GM21619 (cell line): ENCODE results near the gene HDAC4.

Source experiments
- ATAC-seq: cut with Tn5 transposase; IDR thresholded peaks from one replicate; pipeline ENCODE4 v1.9.1; 2021; ENCODE audit not compliant: unreplicated experiment

HDAC4 gene

GRCh38 chr2:239226677-239227581 lies 173.9 kb downstream of the HDAC4 start:
- no peak for ATAC-seq

GRCh38 chr2:239225871-239226561 lies 174.8 kb downstream of the HDAC4 start:
- ATAC-seq: no peak

DNA sequence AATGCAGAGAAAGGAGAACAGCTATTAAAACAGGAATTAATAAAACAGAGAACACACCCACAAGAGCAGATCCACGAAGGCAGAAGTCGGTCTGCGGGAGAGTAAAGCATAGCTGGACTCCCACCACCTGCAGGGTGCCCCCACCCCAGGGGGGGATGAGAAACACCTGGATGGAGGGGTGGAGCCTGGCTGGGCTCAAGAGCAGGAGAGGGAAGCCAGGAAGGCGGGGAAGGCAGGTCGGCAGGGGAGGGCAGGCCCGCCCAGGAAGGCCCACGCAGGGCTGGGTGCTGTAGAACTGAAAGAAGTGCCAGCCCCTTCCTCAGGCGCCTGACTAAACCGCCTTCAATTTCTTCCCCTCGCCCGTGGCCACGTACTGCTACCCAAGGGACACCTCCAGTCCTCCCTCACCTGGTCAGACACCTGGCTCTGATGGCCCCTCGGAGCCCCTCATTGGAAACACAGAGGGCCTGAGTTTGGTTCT lies 175.4 kb downstream of the HDAC4 start:
- no peak for ATAC-seq

- no peak for ATAC-seq
Observed at GRCh38 chr2:239224955-239225354, 175.9 kb downstream of the HDAC4 start.

DNA sequence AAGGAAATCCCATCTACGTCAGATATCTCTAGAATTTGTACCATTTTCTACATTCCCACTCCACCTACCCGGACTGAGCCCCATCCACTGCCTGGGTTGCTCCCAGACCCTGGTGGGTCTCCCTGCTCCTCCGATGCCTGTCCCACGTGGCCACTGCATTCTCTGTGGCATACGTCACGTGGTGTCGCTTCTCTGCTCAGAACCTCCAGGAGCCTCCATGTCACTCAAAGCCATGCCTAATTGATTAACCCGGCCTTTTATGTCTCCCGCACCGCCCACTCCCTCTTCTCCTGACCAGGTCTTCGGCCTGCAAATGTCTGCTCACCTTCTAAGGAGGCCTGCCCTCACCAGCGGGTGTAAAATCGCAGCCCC lies 176.6 kb downstream of the HDAC4 start:
- no peak for ATAC-seq

DNA sequence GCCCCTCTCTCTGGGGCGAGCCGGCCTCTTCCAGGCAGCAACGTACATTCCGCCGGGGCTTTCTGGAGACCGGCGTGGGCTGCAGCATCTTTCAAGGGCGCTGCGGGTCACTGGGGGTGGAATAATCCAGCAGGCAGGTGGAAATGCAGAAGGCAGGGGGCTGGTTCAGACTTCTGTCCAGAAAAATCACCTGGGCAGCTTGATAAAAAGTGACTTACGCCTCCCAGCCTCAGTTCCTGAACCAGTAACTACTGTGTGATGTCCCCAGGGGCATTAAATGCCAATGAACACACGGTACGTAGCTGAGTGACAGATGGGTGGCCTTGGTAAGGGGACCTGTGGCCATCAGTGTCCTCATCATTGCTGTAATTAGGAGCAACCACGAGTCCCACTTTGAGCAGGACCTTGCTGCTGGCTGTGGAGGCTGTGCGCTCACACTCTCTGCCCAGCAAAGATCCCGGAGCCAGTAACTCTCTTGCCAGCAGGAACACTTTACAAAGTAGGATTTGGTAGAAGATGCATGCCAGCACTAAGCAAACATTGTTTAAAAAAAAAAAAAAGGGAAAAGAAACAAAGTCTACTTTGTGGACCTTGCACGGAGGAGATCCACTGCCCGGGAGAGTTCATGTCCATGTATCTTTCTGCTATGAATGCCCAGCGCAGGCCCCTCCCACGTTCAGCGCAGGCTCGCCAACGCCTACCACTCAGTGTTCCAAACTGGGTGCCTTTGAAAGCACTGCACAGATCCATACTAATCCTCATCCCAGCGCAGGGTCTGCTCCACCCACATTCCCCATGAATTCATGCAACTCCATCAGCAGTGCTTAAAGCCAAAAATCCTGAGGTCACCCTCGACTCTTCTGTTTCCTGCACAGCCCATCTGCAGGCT lies 177.3 kb downstream of the HDAC4 start:
- no peak for ATAC-seq

GRCh38 chr2:239222706-239223309 lies 178.0 kb downstream of the HDAC4 start:
- no peak for ATAC-seq

DNA sequence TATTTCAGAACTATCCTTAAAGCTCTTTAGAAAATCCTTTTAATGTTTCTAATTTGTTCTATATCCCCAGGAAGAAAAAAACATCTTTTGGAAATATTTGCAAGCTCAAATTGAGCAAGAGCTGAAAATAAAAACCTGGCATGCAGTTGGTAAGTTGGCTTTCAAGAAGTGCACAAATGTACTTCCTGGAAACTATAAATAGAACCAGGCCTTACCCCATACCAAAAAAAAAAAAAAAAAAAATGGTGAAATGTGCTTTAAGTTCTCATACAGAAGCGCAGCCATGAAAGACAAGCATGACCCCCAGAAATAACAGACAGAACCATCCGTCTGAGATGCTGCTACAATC lies 178.5 kb downstream of the HDAC4 start:
- no peak for ATAC-seq

GRCh38 chr2:239220981-239221396 lies 179.8 kb downstream of the HDAC4 start:
- no peak for ATAC-seq

- ATAC-seq: no peak
Observed at GRCh38 chr2:239220341-239220740, 180.5 kb downstream of the HDAC4 start.

DNA sequence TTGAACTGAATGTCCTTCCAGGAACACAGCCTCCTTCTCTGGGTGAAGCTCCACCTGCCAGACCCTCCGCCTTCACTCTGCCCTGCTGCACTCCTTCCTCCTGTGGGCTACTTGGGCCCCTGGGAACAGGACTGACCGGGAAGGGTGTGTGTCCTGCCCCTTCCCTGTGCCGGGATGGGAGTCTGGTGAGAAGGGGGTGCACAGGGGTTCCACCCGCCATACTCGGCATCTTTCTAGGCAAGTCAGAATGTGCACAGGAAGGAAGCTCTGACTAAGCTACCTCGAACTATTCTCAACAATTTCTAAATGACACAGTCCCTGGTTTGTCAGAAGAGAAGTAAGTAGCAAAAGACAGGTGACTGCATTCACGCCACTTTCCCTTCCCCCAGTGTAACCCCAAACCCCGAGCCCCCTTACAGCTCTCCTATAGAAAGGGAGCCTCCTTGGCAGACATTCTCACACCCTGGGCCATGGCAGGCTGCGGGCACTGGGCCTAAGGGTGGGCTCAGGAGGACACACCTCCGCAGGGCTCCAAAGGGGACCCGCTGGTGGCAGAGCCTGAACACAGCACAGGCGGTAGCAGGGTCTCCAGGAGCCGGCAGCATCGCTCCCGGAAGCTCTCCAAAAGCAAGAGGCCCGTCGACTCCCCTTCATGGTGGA lies 184.1 kb downstream of the HDAC4 start:
- no peak for ATAC-seq

GRCh38 chr2:239215988-239216613 lies 184.7 kb downstream of the HDAC4 start:
- ATAC-seq: no peak

DNA sequence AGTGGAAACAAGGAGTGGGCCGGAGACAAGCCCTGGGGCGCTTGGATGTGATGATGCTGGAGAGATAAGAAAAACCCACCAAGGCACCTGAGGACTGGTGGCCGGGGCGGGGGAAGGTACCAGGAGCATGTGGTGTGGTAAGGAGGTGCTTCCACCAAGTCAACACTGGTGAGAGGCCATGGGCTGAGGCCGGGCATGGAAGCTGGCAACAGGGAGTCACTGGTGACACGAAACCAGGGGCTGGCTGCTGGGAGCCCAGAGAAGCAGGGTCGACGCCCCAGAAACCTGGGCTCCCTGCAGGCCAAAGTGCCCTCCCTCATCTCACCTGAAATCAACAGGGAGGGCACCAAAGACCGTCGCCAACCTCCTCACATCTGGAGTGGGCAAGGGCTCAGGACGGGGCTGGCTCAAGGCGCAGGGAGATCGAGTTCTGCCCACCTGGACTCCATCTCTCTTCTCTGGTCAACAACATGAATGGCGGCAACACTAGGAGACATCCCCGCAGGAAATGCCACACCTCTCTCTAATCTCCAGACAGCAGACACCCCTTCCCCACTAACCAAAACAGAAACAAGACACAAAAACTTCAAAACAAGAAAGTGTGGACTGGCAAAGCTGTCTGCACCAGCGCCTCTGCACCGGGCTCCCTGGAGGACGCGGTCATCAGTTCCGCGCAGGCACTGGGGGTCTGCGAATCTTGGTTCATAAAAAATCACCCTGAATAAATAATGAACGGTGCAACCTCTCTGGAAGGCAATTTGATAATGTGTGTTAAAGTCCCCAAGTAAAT lies 185.5 kb downstream of the HDAC4 start:
- no peak for ATAC-seq

- ATAC-seq: no peak
Observed at GRCh38 chr2:239214725-239215124, 186.1 kb downstream of the HDAC4 start.

GRCh38 chr2:239213643-239214101 lies 187.1 kb downstream of the HDAC4 start:
- ATAC-seq: no peak

DNA sequence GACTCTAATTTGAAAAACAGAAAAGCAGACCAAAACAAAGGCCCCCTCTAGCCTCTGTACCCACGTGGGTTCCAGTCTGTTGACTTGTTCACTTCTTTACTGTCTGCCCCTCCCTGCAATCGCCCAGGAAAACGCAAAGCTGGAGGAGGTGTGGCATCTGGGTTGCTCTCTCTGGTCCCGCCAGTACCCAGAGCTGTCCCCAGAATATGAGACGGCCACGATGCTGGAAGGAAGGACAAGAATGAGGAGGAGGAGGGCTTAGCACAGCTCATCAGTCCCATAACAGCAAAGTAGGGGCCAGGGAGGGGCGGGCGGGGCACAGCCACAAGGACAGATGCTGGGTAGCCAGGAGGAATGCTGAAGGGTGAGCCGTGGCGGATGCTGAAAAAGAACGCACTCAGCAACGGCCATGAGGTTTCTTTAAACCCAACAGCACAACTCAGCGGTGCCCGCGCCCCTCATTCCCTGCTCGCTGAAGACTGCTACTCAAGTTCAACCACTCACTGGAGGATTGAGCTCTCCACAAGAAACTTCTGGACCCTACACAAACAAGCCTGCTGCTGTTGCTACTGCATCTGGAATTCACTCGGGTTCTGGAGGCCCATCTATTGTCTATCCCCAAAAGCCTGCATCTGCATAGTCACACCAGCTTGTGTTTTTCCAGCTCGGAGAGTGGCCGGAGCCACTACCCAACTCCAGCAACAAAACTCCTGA lies 187.7 kb downstream of the HDAC4 start:
- ATAC-seq: no peak

- no peak for ATAC-seq
Observed at GRCh38 chr2:239212121-239212928, 188.5 kb downstream of the HDAC4 start.
